NCI-H2081 (cell line): ENCODE data around the gene KIF17.

ENCODE experiments used
- DNase-seq, 2 experiments: peaks; one replicate each; lab custom pipeline; 2025; lab: John Stamatoyannopoulos, UW

KIF17 gene

DNA sequence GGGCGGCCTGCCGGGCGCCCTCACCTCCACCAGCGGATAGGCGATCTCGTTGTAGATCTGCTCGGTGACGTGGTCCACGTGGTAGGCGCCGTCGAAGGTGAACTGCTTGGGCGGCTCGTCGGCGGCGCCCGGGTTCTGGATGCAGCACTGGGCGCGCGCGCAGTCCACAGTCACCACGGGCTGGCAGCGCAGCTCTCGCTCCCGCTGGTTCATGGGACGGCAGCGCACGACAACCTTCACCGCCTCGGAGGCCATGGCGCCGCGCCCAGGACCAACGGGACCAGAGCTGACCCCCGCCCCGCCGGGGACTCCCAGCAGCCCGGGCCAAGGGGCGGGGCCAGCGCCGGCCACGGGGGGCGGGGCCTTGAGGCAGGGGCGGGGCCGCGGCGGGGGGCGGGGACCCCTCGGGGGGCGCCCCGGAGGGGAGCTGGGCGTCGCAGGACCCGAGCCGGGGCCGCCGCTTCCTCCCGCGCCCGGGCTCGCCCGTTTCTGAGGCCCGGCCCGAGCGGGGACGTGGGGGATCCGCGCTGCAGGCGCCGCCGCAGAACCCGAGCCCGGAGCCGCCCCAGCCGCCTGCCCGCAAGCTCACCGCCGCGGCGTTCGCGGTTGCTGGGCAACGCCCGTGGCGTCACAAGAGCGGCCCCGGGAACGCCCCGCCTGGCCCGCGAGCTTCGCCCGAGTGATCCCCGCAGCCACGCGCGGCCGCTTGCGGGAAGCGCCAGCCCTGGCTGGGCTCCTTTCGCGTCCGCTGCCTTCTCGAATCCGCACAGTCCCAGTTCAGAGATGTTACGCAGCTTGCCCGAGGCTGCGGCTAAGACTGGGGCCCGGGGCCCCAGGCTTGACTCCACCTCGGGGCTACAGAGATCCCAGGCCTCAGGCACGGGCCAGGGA, at the start of gene KIF17:
Gene KIF17, minus strand, starts transcription at position 556 of the 891 bp plus-strand sequence. Its CDS starts 301 bp downstream, at position 255.
- peak; percentile 39 to 45 for DNase-seq

DNA sequence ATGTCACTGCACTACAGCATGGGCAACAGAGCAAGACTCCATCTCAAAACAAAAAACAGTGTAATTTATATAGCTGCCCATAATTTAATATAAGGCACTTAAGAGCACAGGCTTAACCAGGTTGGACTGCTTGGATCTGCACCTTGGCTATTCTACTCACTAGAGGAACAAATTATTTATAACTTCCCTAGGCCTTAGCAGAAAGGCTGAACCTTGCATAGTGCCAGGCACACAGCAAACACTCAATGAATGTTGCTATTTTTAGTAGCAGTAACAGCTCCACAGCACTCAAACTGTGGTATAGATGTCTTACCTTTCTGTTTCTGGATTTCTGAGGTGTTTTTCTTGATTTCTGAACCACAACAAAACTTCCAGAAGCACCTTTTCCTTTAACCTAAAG, 49.5 kb upstream of the KIF17 start:
- DNase-seq = no peak

DNA sequence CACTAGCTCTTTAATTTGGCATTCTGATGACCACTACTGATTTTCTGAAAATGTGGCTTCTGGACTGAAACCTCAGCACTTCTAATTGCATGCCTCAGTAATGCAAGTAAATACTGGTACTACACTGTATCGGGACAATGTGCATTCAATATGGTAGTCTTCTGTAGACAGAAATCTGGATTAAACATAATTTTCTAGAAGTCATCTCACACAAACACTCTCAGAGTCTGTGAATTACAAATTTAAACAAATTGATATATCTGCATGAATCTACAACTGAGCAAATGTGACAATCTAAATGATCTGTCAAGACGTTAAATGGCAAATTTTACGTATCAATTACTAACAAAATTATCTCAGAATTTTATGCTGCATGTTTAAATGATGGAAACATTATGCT, 45.6 kb upstream of the KIF17 start:
- DNase-seq = no peak

DNA sequence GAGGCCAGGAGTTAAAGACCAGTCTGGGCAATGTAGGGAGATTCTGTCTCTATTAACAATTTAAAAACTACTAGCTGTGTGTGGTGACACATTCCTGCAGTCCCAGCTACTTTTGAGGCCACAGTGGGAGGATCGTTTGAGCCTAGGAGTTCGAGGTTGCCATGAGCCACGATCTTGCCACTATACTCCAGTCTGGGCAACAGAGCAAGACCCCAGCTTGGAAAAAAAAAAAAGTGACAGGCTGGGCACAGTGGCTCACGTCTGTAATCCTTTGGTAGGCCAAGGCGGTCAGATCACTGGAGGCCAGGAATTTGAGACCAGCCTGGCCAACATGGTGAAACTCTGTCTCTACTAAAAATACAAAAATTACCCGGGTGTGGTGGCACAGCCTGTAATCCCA, 42.5 kb upstream of the KIF17 start:
- no peak for DNase-seq

DNA sequence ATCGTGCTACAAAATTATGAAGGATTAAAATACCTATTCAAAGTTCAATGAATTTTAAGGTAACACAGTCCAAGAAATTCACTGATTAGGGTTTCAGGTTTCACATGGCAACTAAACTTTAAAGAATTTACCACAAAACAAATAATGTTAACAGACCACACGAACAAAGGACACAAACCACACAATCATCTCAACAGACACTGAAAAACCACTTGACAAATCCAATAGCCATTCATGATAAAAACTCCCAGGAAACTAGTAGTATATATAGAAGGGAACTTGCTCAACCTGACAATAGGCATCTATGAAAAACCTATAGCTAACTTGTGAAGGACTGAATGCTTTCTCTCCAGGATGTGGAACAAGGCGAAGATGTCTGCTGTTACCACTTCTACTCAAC, 35.8 kb upstream of the KIF17 start:
- no peak for DNase-seq

DNA sequence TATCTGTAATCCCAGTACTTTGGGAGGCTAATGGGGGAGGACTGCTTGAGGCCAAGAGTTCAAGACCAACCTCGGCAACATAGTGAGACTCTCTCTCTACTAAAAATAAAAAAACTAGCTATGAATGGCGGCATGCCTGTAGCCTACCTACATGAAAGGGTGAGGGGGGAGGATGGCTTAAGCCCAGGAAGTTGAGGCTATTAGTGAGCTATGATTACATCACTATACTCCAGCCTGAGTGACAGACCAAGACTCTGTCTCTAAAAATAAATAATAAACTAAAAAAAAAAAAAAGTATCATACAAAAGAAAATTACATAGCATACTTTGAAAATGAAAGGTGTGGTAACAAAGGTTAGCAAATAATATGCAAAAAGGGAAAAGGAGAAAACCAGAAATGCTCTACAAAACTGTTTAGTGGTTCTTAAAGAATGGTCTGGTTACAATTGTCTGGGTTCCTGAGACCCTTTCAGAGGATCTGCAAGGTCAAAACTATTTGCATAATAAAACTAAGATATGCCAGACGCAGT, 33.7 kb upstream of the KIF17 start:
- DNase-seq = no peak

DNA sequence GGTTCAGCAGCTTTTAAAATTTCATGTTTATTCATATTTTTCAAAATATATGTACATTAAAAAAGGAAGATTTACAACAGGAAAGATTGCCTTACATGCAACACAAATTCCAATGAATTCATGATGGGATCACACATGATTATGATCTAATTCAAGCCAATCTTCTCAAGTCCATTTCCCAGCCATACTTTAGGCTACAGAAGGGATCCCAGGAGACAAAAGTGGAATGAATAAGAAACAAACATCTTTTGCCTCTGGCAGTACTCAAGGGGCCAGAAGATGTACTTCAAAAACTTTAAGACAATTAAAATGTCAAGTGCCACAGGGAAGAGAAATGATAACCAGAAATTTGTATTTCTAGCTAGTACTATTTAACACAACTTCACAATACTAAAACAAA, 24.9 kb upstream of the KIF17 start:
- no peak for DNase-seq

DNA sequence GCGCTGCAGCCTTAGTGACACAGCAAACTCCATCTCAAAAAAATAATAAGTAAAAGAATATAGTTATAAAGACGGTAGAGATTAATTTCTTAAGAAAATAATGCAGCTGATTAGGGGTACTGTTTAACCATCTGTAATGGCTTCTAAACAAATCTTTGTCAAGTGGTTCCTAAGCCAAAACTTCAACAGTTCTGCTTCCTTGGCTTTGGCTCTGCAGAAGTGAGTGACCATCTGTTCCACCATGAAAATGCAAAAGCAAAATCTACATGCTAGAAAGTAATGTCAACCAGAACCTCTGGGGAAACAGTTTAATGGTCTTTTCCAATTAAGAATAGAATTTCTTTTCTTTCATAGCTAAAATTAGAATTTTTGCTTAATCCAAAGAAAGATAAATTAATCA, 23.0 kb upstream of the KIF17 start:
- no peak for DNase-seq

DNA sequence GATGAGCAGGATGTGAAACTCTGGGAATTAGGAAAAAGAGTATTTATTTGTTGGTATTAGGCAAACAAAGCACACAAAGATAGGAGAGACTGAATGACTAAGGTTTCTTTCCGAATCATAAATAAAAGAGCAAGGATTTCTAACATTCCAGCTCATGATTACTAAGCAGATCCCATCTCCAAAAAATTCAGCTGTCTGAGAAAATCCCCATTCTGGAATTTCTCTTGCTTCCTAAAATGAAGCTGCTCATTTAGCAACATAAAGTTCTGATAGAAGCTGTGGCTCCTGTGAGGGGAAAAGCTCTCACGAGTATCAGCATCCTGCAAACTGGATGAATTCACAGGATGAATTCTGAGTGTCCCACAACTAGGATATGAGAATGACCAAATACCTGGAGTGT, 21.4 kb upstream of the KIF17 start:
- DNase-seq = no peak

DNA sequence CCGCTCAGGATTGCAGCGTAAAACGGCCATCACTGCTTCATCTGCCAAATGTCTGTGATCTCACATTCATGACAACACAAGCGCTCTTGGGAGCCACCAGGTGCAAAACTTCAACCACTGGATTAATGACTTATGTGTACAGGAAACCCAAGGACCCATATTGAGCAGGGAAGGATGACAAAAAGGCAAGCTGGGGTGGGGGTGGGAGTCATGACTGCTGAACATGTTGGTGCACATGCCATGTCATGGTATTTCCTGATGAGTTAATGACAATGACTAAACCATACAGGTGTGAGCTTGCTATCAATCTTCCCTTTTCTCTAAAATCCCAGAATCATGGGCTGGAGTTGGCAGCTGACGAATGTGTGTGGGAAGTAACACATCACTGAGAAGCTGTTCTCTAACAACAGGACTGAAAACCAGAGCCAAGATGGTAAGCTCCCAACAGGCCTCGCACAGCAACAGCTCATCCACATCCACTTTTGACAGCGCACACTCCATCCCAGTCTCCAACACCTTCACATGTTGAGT, 17.8 kb upstream of the KIF17 start:
- peak in 1 of 2 experiments; percentile 52 for DNase-seq

DNA sequence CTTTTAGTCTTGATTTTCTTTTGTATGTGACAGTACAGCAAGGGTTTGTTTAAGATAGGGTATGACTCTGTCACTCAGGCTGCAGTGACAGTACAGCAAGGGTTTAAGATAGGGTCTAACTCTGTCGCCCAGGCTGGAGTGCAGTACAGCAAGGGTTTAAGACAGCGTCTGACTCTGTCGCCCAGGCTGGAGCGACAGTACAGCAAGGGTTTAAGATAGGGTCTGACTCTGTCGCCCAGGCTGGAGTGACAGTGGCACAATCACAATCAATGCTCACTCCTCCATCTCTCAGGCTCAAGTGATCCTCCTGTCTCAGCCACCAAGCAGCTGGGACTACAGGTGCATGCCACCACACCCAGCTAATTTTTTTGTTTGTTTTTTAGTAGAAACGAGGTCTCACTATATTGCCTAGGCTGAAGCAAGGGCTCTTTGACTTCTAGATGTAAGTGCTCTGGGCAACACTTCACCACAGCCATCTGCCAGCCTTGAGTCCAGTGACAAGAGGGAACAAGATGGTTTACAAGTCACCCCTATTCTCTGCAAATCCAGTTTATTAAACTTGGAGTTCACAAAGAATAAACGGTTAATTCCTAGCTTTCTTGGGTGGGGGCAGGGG, 15.7 kb upstream of the KIF17 start:
- DNase-seq = no peak

DNA sequence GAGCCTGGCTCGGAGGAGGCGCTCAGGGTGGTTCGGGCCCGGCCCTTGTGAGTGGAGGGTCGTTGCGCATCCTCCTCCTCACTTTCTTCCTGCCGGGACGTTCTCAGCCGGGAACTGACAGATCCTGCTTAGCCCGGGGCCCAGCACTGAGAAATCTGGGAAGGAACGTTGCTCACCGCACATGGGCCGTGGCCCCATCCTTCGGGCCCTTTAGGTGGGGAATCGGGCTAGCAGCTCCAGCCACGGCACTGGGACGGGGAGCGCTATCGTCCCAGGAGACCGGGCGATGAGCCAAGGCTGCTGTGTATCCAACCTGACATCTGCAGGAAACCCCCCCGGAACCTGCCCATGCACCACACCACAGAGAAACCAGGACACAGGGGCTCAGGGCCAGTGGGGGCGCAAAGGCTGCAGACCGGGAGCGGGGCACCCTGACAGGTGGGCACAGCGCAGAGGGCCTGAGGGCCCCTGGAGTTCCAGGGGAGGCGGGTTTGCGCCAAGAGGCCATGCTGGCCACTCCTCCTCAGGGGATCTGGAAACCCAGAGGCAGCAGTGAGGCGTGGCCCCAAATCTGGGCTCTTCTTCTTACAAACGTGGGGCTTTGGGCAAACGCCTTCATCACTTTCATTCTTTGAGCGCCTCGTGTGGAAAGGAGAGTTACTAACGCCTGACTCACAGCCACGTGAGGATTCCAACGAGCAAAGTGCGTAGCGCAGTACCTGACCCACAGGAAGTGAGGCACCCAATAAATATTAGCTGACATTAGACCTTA, 15.0 kb upstream of the KIF17 start, which contains the start of gene SH2D5:
Gene SH2D5, minus strand, starts transcription at position 116 of the 772 bp plus-strand sequence. CDS start 4,659 bp downstream, outside the sequence.
- DNase-seq = peak; percentile 66 to 73

DNA sequence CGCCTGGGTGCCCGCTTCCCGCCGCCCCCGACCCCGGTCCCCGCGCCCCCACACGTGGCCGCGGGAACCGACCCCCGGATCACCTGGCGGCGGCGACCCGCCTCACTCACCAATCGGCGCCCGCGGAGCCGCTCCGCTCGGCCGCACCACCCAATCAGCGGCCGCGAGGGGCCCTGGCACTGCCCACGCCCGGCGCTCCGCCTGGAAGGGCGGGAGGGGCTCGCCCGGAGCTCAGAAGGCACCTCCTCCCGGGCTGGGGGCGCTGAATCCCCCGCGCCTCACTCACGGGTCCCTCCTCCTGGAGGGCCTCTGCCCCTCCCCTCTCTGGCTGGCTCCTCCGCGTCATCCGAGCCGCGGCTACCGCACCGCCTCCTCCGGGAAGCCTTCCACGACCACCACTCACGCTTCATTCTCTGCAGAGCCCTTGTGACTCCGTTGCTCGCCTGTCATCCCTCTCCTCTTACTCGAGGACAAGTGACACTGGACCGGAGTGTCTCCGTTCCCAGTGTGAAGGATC, 14.3 kb upstream of the KIF17 start:
- peak; percentile 81 to 84 for DNase-seq

DNA sequence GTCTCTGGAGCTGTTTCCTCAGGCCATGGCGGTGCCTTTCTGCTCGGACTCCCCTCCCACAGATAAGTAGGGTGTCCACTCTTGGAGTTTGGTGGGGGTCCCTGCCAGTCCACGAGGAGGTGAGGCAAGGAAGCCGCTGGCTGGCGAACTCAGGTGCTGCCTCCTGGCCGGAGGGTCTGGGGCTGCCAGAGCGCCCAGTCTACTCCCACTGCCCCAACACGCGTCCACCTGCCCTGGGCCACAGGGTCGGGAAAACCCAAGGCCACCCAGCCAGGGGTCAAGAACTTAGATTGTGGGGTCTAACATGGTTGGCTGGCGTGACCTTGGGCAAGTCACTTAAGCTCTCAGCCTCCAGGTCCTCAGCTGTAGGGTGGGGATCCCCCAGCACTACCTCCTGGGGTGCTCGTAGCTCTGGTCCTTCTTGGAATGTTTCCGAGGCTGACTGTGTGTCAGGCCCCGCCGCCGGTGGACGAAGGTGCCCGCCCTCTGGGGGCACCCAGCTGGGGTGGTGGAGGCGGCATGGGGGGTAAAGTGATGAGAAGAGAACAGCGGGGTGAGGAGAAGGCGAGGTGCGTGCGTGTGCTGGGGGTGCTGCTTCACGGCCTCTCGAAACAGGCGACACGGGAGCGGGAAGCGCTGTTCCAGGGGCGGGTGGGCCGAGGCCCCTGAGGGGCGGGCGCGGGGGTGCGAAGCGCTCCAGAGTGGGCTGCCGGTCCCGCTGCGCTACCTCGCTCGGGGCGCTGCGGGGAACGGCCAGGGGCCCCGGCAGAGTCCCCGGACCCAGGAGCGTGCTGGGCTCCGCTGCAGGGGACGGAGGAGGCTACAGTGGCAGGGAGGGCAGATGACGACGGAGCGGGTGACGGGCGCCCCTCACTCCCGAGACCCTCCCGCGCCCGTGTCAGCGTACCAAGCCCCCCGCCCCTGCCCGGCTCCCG, 13.5 kb upstream of the KIF17 start:
- DNase-seq = no peak

DNA sequence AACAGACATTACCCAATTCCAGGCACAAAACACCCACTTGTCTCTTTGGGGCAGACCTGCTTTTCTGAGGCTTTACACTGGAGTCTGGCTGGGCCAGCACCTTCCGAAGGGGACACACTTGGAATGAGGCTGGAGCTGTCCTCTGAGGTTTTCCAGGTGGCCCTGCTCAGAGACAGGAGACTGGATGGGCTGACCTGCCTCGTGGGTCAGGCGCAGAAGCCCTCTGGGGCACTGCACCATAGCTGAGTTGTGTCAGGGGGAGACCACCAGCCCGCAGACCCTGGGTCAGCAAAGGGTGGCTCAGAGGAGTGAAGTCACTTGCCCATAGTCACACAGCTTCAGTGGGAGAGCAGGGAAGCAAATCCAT, 12.9 kb upstream of the KIF17 start:
- no peak for DNase-seq

DNA sequence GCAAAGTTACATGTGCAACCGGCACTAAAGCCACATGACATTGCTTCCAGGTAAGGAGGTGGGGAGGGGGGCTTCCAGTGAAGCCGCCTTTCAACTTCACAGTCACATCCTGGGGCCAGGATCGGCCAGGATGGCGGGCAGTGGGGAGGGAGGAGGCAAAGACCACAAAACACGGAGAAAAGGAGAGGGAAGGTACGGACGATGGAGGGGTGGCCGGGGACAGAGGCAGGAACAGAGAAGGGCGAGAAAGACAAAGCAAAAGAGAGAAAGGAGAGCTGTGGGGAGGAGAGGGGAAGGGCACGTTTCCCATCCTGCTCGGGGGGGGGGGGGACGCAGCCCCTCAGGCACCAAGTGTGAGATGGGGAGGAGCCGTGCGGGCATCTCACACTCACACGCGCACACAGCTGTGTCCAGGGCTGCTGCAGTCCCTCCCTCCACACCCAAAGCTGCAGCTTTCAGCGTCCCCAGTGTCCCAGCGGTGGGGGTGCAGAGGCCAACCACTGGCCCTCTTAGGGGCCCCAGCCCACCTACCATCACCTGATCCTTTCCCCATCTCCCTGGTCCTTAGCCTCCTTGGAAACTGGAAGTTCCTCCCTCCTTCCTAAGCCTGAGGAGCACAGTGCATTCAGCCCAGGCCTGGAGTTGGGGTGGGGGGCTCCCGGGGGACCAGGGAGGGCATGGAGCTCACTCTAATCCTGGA, 12.3 kb upstream of the KIF17 start:
- no peak for DNase-seq

DNA sequence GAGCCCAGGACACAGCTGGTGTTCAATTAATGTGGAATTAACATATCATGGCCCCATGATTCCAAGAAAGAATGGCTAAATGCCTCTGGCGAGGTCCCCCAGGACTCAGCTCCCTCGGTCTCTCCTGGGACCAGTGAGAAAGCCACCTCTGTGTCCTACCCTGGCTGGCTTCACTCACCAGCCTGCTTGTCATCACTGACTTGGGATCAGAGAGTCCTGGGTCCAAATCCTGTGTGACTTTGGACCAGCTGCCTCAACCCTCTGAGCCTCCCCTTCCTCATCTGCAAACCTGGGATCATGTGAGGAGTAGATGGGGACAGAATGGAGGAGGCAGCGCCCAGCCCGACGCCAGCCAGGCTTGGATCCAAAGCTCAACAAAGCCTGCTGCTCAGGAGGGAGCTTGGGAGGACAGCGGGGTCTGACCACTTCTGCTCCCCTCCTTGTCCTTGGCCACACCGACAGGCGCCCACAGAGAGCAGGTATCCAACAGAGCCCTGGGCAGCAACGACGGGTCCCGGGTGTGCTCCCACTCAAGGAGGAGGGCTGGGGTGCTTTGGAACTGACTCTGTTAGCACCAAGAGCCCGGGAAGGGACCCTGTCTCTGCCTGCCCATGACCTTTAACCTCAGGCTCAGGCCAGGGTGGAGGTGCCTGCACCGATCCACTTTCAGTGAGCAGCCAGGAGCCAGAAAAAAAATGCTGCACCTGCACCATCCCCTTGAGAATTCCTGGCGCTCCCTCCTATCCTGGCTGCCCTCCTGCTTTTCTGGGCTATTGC, 11.5 kb upstream of the KIF17 start:
- DNase-seq = no peak

DNA sequence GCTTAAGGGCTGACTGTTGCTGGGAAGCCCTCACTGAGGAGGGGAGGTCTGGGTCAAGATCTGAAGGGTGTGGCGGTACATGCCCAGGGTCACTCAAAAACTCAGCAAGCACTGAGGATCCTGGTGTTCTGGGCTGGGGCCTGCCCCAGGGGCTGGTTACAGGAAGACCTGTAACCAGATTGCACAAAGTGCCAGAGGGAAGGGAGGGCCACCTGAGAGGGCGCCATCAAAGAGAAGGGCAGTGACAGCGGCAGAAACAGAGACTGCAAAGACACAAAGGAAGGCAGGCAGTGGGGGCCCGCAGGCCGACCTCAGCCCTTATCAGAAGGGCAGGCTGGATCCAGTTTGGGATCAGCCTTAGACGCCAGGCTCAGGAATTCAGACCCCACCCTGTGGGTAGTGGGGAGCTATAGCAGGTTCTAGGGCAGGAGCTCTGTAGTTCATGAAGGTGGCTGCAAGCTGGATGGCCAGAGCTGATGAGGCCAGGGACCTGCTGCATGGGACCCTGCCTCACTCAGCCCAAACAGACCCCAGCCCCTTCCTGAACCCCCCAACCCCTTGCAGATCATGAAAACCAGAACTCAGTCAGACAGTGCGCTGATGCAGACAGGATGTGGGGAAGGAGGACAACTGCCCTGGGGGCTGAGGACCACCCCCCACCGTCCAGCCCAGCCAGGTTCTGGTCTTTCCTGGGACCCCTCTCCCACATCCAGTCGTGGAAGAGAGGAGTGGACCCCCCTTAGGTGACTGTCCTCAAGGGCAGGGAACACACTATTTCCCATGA, 10.8 kb upstream of the KIF17 start:
- no peak for DNase-seq
